ENCODE results near the gene PVALB.

PVALB gene

GRCh38 chr22:36753120-36753802 lies 63.6 kb downstream of the PVALB start:
- ChIA-PET CTCF (interaction anchor here (0.6 to 1.4 kb wide), 3 partner anchors 8 to 108 kb away, joined by 3 to 7 read pairs (median 3); no protein-coding TSS in a partner anchor), POLR2A (interaction anchor here (0.6 kb wide), 1 partner anchor 17 kb away, joined by 3 read pairs; no protein-coding TSS in a partner anchor)
- no peak overlapping the region for H3K27ac ChIP-seq (ENCODE audit: extremely low read depth, low read depth, low read length)
- H3K9me3 ChIP-seq (ENCODE audit: control insufficient read depth, insufficient read depth, low read depth, low read length): no peaks in the 10 kb centered on the region
- H3K4me3 ChIP-seq (ENCODE audit: low read depth, low read length): no peak overlapping the region
- no peaks in the 10 kb centered on the region for H3K4me1 ChIP-seq (ENCODE audit: control insufficient read depth, insufficient read depth, low read length)
- no peak for TF ChIP-seq ELK4 (IDR thresholded peaks at IDR 0.05; ENCODE audit: borderline replicate concordance, low read depth, low read length)
- TF ChIP-seq ZSCAN30 (tag by site-specific recombination; IDR thresholded peaks at IDR 0.05): no peak
- TF ChIP-seq OVOL3 (tag by site-specific recombination; IDR thresholded peaks at IDR 0.05): no peak
- no peak for TF ChIP-seq ZSCAN23 (tag by site-specific recombination; IDR thresholded peaks at IDR 0.05)
- TF ChIP-seq ZBTB1 (tag by site-specific recombination; IDR thresholded peaks at IDR 0.05): no peak
- no peak for TF ChIP-seq ZSCAN18 (tag by site-specific recombination; IDR thresholded peaks at IDR 0.05)
- TF ChIP-seq ZSCAN5A (tag by site-specific recombination; IDR thresholded peaks at IDR 0.05): no peak
- TF ChIP-seq ZNF623 (tag by site-specific recombination; IDR thresholded peaks at IDR 0.05): peak; percentile 89
- TF ChIP-seq KLF8 (tag by site-specific recombination; IDR thresholded peaks at IDR 0.05): no peak
- TF ChIP-seq REPIN1 (tag by site-specific recombination; IDR thresholded peaks at IDR 0.05; ENCODE audit: low read depth): no peak
- TF ChIP-seq HOXD13 (CRISPR knock-in tag; IDR thresholded peaks at IDR 0.05; ENCODE audit: borderline replicate concordance): no peak
- no peak for TF ChIP-seq KLF7 (tag by site-specific recombination; IDR thresholded peaks at IDR 0.05; ENCODE audit: borderline replicate concordance)
- peak; percentile 85 for TF ChIP-seq REST (tag by site-specific recombination; IDR thresholded peaks at IDR 0.05)
- no peak for TF ChIP-seq ZNF530 (tag by site-specific recombination; IDR thresholded peaks at IDR 0.05; ENCODE audit: low read depth)
- no peak for TF ChIP-seq ZNF311 (tag by site-specific recombination; IDR thresholded peaks at IDR 0.05; ENCODE audit: borderline replicate concordance)
- TF ChIP-seq ZFP69B (tag by site-specific recombination; IDR thresholded peaks at IDR 0.05): no peak
- TF ChIP-seq ZNF174 (tag by site-specific recombination; IDR thresholded peaks at IDR 0.05): no peak
- no peaks in the 10 kb centered on the region for H3K36me3 ChIP-seq (ENCODE audit: control insufficient read depth in 2 of 2, insufficient read depth in 1 of 2, low read length in 2 of 2)

Measured in HEK293 (cell line).